Fibroblast of lung (primary cell): Measurements from ENCODE around the gene IL16. TPM values are rescaled to one million over a fixed set of nuclear protein-coding genes. Genes with fewer than 3 reads are reported as not detected.

ENCODE experiments used
- DNase-seq, 2 donors: peaks; one replicate each; pipeline versions ENCODE4 v3.0.0 to v3.0.0-alpha.2; 2010; ENCODE audit warnings: low read depth in 2 of 2
- H2AFZ ChIP-seq: 2 replicates; pipeline ENCODE4 v1.5.1; 2012; ENCODE audit warnings: low read length, control low read depth, inconsistent platforms
- H3K27ac ChIP-seq: 2 replicates; pipeline ENCODE4 v1.5.1; 2011; ENCODE audit warnings: low read length, control low read depth; ENCODE audit not compliant: insufficient read depth
- H3K27me3 ChIP-seq: 2 replicates; pipeline ENCODE4 v1.5.1; 2011; ENCODE audit warnings: mild to moderate bottlenecking, low read length; ENCODE audit not compliant: control insufficient read depth, insufficient read depth
- H3K36me3 ChIP-seq: 2 replicates; pipeline ENCODE4 v1.5.1; 2011; ENCODE audit warnings: low read length; ENCODE audit not compliant: control insufficient read depth, insufficient read depth
- H3K4me1 ChIP-seq: 2 replicates; pipeline ENCODE4 v1.5.1; 2011; ENCODE audit warnings: low read length; ENCODE audit not compliant: control insufficient read depth, insufficient read depth; ENCODE audit errors: extremely low read depth
- H3K4me2 ChIP-seq: 2 replicates; pipeline ENCODE4 v1.5.1; 2011; ENCODE audit warnings: low read length, control low read depth; ENCODE audit not compliant: insufficient read depth; ENCODE audit errors: extremely low read depth
- H3K4me3 ChIP-seq, 4 experiments: fragments of 200-600 bp in 1 of 4; sonication (generic) in 1 of 4; replicated peaks in 1 of 4; 2 replicates each; pipeline ENCODE4 v1.5.1; 2011 to 2016; ENCODE audit warnings: low read length in 4 of 4, low read depth in 3 of 4, mild to moderate bottlenecking in 3 of 4, control low read depth in 2 of 4, inconsistent platforms in 1 of 4, mixed read lengths in 1 of 4; ENCODE audit not compliant: insufficient read depth in 1 of 4; ENCODE audit errors: control extremely low read depth in 1 of 4
- H3K79me2 ChIP-seq: 2 replicates; pipeline ENCODE4 v1.5.1; 2012; ENCODE audit warnings: mild to moderate bottlenecking, low read length, inconsistent platforms; ENCODE audit not compliant: control insufficient read depth, insufficient read depth
- H3K9ac ChIP-seq: 2 replicates; pipeline ENCODE4 v1.5.1; 2011; ENCODE audit warnings: mild to moderate bottlenecking, low read length, control low read depth; ENCODE audit not compliant: insufficient read depth
- H3K9me3 ChIP-seq: 2 replicates; pipeline ENCODE4 v1.5.1; 2012; ENCODE audit warnings: low read depth, low read length; ENCODE audit not compliant: control insufficient read depth, insufficient read depth
- H4K20me1 ChIP-seq: 2 replicates; pipeline ENCODE4 v1.5.1; 2011; ENCODE audit warnings: low read length; ENCODE audit not compliant: control insufficient read depth, insufficient read depth; ENCODE audit errors: extremely low read depth
- EZH2 ChIP-seq: IDR thresholded peaks from 2 replicates; pipeline ENCODE4 v1.5.1; 2012; ENCODE audit warnings: low read length, control low read depth, mild to moderate bottlenecking; ENCODE audit errors: missing control alignments
- polyA plus RNA-seq, 2 donors: library from polyadenylated mRNA; depleted of rRNA in 1 of 2; stranded (reverse) in 1 of 2; unstranded in 1 of 2; fragments of >200 nt; gene quantifications; 2 replicates each; pipeline ENCODE4 v1.2.1, GENCODE V29; 2011 to 2012; ENCODE audit warnings: missing spikeins in 1 of 2
- total RNA-seq: library from RNA; depleted of rRNA; stranded (reverse); fragments of >200 nt; gene quantifications from 2 replicates; pipeline ENCODE4 v1.2.1, GENCODE V29; 2014
- TF ChIP-seq, protein P1 (sequence below), 2 donors: IDR thresholded peaks in 1 of 2; conservative IDR thresholded peaks in 1 of 2; 1 replicate in 1 of 2; 2 replicates in 1 of 2; pipeline ENCODE4 v1.5.1; 2011 to 2012; ENCODE audit warnings: low read length in 2 of 2, control low read depth in 1 of 2, inconsistent platforms in 1 of 2, low read depth in 1 of 2, mild to moderate bottlenecking in 1 of 2

Gene IL16
- total and polyA plus RNA-seq, 2 donors (not counting 1 experiment from before 2014, with no cell fraction given): 0.96 to 5.0 TPM

DNA sequence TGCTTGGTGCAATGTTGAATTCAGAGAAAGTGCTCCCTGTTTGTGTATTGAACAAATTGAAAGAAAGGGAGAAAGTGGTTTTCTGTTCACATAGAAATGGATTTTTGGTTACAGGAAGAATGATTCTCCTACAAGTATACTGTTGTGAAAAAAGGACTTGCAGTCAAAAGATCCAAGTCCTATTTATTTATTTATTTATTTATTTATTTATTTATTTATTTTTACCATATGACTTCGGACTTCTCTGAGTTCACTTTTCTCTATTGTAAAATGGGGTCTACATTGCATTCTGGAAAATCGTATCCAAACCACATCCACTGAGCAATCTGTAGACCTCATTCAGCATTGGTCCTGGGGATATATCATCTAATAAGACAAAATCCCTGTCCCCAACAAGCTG lies 81.2 kb downstream of the IL16 start:
- Histone ChIP-seq H3K9me3 (no peaks in the 10 kb centered on the region), H3K36me3 (no peaks in the 10 kb centered on the region), H4K20me1 (no peaks in the 10 kb centered on the region), H3K4me2 (no peak overlapping the region), H3K4me1 (peaks cover 2% of the 10 kb centered on the region), H3K27ac (no peak overlapping the region), H3K79me2 (no peaks in the 10 kb centered on the region), H3K4me3 (no peak overlapping the region), H3K27me3 (no peaks in the 10 kb centered on the region), H2AFZ (no peak overlapping the region), H3K9ac (no peak overlapping the region)
- no peak for TF ChIP-seq EZH2
- TF ChIP-seq, protein P1, sequence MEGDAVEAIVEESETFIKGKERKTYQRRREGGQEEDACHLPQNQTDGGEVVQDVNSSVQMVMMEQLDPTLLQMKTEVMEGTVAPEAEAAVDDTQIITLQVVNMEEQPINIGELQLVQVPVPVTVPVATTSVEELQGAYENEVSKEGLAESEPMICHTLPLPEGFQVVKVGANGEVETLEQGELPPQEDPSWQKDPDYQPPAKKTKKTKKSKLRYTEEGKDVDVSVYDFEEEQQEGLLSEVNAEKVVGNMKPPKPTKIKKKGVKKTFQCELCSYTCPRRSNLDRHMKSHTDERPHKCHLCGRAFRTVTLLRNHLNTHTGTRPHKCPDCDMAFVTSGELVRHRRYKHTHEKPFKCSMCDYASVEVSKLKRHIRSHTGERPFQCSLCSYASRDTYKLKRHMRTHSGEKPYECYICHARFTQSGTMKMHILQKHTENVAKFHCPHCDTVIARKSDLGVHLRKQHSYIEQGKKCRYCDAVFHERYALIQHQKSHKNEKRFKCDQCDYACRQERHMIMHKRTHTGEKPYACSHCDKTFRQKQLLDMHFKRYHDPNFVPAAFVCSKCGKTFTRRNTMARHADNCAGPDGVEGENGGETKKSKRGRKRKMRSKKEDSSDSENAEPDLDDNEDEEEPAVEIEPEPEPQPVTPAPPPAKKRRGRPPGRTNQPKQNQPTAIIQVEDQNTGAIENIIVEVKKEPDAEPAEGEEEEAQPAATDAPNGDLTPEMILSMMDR (conservative IDR thresholded peaks at IDR 0.05 in 1 of 2, IDR thresholded peaks at IDR 0.05 in 1 of 2; ENCODE audit: low read depth in 1 of 2, low read length in 2 of 2): no peak
- DNase-seq: no peak

DNA sequence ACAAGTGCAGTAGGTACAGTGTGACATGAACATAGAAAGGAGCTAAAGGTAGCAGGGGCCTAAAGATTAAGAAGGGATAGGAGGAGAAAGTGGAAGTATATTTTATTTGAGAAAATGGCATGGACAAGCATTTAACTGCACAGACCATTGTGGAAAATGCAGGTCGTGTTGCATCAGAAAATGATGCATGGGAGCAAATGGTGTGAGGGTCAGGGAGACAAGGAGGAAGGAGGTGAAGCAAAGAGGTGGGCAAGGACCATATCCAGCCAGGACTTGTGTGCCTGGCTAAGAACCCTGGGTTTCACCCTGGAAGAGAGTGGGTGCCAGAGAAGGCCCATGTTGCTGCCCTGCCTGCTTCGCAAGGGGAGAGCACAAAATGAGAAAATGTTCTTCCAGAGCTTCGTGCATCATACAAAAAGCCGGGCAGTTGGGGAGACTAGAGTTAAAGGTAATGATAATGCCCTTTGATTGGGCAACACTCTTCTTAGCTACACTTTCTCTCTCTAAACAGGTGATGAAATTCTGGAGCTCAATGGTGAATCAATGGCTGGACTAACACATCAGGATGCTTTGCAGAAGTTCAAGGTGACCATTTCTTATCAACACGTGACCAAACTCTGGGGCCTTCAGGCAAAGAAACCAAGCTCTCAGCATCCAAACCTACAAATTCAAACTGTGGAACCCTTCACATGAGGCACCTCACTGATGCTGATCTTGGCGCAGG lies 81.8 kb downstream of the IL16 start:
- no peak overlapping the region for H2AFZ ChIP-seq
- H3K4me2 ChIP-seq: no peak overlapping the region
- H3K27ac ChIP-seq: no peak overlapping the region
- no peaks in the 10 kb centered on the region for H3K79me2 ChIP-seq
- DNase-seq: no peak
- no peaks in the 10 kb centered on the region for H3K36me3 ChIP-seq
- H3K9ac ChIP-seq: no peak overlapping the region
- peaks cover 2% of the 10 kb centered on the region for H3K4me1 ChIP-seq
- TF ChIP-seq, protein P1 (conservative IDR thresholded peaks at IDR 0.05 in 1 of 2, IDR thresholded peaks at IDR 0.05 in 1 of 2; ENCODE audit: low read depth in 1 of 2, low read length in 2 of 2): no peak
- H3K27me3 ChIP-seq: no peaks in the 10 kb centered on the region
- no peak overlapping the region for H3K4me3 ChIP-seq
- H4K20me1 ChIP-seq: no peaks in the 10 kb centered on the region
- H3K9me3 ChIP-seq: no peaks in the 10 kb centered on the region

DNA sequence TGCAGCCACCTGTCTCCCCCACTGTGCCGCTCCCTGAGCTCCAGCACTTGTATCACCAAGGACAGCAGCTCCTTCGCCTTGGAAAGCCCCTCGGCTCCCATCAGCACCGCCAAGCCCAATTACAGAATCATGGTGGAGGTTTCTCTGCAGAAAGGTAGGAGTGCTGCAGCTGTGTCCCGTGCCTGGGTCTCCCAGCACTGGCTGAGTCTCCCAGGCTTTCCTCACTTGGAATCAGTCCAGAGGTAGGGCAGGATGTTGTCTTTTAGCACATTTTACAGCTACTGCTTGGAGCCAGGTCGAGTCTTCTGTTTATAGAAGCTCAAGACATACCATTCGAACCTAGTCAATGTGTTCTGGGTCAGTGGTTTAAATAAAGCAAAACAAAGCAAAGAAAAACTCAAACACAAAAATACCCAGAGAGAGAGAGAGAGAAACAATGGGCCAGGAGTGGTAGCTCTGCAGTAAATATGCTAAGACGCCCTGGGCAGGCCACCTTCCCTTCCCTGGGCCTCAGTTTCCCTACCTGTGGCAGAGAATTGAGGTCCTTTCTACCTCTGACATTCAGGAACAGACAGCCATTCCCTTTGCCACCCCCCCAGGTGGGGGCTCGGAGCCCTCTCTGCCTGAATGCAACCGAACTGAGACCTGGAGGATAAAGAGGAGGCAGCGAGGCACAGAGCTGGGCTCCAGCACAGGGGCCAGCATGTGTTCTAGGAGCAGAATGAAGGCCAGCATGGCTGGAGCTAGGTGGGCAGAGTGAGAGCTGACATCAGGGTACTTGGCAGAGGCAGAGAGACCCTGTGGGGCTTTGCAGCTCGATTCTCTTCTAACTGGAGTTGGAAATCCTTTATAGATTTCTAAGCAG lies 83.2 kb downstream of the IL16 start:
- no peak for TF ChIP-seq EZH2
- TF ChIP-seq, protein P1 (conservative IDR thresholded peaks at IDR 0.05 in 1 of 2, IDR thresholded peaks at IDR 0.05 in 1 of 2; ENCODE audit: low read depth in 1 of 2, low read length in 2 of 2): no peak
- H4K20me1 ChIP-seq: no peaks in the 10 kb centered on the region
- H3K9me3 ChIP-seq: no peaks in the 10 kb centered on the region
- H3K79me2 ChIP-seq: no peaks in the 10 kb centered on the region
- H3K27ac ChIP-seq: no peak overlapping the region
- no peak overlapping the region for H3K4me2 ChIP-seq
- H2AFZ ChIP-seq: no peak overlapping the region
- H3K9ac ChIP-seq: no peak overlapping the region
- peaks cover 2% of the 10 kb centered on the region for H3K4me1 ChIP-seq
- H3K4me3 ChIP-seq: no peak overlapping the region
- H3K27me3 ChIP-seq: no peaks in the 10 kb centered on the region
- no peaks in the 10 kb centered on the region for H3K36me3 ChIP-seq
- no peak for DNase-seq
